ENCODE results near the gene LMTK2.

The LMTK2 gene

GRCh38 chr7:98175260-98175940 is 68.7 kb downstream of the LMTK2 start:
- DNase-seq (ENCODE audit: low read depth, low spot score) = no peak
- H3K4me3 ChIP-seq (ENCODE audit: low read depth, low read length) = no peak overlapping the region
- no peak for TF ChIP-seq CTCF (IDR thresholded peaks at IDR 0.05; ENCODE audit: low read depth, low read length)
- in situ Hi-C loops (cut with HindIII; ENCODE audit: low sequenced_read_pairs) = no loop called here

GRCh38 chr7:98177553-98177952 is 70.9 kb downstream of the LMTK2 start:
- in situ Hi-C loops (cut with HindIII; ENCODE audit: low sequenced_read_pairs) = no loop called here
- DNase-seq (ENCODE audit: low read depth, low spot score) = no peak
- no peak for TF ChIP-seq CTCF (IDR thresholded peaks at IDR 0.05; ENCODE audit: low read depth, low read length)
- H3K4me3 ChIP-seq (ENCODE audit: low read depth, low read length) = no peak overlapping the region

- no peak for DNase-seq (ENCODE audit: low read depth, low spot score)
- TF ChIP-seq CTCF (IDR thresholded peaks at IDR 0.05; ENCODE audit: low read depth, low read length) = no peak
- in situ Hi-C loops (cut with HindIII; ENCODE audit: low sequenced_read_pairs) = no loop called here
- H3K4me3 ChIP-seq (ENCODE audit: low read depth, low read length) = no peak overlapping the region
Observed at GRCh38 chr7:98178321-98178720, 71.7 kb downstream of the LMTK2 start.

GRCh38 chr7:98178762-98179490 is 72.3 kb downstream of the LMTK2 start:
- DNase-seq (ENCODE audit: low read depth, low spot score) = no peak
- H3K4me3 ChIP-seq (ENCODE audit: low read depth, low read length) = no peak overlapping the region
- no peak for TF ChIP-seq CTCF (IDR thresholded peaks at IDR 0.05; ENCODE audit: low read depth, low read length)
- in situ Hi-C loops (cut with HindIII; ENCODE audit: low sequenced_read_pairs) = no loop called here

- DNase-seq (ENCODE audit: low read depth, low spot score) = no peak
- no peak for TF ChIP-seq CTCF (IDR thresholded peaks at IDR 0.05; ENCODE audit: low read depth, low read length)
- no peak overlapping the region for H3K4me3 ChIP-seq (ENCODE audit: low read depth, low read length)
- in situ Hi-C loops (cut with HindIII; ENCODE audit: low sequenced_read_pairs) = no loop called here
Observed at GRCh38 chr7:98180751-98181150, 74.1 kb downstream of the LMTK2 start.

- in situ Hi-C loops (cut with HindIII; ENCODE audit: low sequenced_read_pairs) = no loop called here
- TF ChIP-seq CTCF (IDR thresholded peaks at IDR 0.05; ENCODE audit: low read depth, low read length) = no peak
- no peak overlapping the region for H3K4me3 ChIP-seq (ENCODE audit: low read depth, low read length)
- no peak for DNase-seq (ENCODE audit: low read depth, low spot score)
Observed at GRCh38 chr7:98185101-98185500, 78.4 kb downstream of the LMTK2 start.
